ENCODE data around the gene ATP8B3. TPM values are rescaled to one million over a fixed set of nuclear protein-coding genes. Genes with fewer than 3 reads are reported as not detected.

ATP8B3 gene
- total and polyA plus RNA-seq, 8 donors, result 0.89 to 2.5 (median 1.5) TPM

DNA sequence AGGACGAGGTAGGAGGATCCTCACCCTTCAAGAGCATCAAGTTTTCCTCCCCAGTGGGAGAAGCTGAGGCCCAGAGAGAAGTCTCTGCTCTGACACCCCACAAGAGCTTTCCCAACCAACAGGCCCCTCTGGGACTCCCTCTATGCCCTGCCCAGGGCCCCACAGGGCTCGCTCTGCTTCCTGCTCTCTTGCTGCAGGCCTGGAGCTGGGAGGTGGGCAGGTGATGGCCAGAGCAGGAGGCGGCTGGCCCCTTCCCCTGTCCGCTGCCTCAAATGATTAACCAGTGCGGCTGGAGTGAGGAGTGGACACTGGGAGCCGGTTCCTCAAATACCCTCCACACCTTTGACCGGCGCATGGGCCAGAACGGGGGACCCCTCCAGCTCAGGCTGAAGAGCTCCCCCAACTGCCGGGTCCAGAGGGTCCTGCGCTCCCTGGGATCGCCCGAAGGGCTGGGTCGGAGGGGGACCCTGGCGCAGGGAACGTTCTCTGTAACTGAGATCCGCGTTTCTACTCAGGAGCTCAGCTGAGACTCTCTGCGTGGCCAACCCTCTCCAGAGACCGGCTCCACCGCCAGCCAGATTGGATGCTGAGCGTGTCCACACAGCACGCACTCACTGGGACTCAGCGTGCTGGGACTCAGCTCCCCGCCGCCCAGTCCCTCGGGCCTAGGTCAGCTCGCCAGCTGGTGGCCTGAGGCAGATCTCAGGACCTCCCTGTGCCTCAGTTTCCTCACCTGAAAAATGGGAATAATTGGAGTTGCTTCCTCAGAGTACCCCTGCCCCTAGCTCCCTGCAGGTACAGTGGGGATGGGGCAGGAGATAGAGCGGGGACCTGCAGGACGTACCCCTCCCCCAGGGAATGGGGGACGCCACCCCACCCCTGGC lies 65.4 kb downstream of the ATP8B3 start:
- intact Hi-C loops (cut with DNase I), result no loop called here
- Histone ChIP-seq H3K4me1 (peaks cover 5 to 25% of the 10 kb centered on the region in 2 donors), H3K36me3 (no peaks in the 10 kb centered on the region), H3K27ac (no peak overlapping the region), H3K9me3 (no peaks in the 10 kb centered on the region), H3K4me3 (no peak overlapping the region), H3K27me3 (peaks cover 62 to 100% of the 10 kb centered on the region in 2 donors)
- TF ChIP-seq, protein P1, sequence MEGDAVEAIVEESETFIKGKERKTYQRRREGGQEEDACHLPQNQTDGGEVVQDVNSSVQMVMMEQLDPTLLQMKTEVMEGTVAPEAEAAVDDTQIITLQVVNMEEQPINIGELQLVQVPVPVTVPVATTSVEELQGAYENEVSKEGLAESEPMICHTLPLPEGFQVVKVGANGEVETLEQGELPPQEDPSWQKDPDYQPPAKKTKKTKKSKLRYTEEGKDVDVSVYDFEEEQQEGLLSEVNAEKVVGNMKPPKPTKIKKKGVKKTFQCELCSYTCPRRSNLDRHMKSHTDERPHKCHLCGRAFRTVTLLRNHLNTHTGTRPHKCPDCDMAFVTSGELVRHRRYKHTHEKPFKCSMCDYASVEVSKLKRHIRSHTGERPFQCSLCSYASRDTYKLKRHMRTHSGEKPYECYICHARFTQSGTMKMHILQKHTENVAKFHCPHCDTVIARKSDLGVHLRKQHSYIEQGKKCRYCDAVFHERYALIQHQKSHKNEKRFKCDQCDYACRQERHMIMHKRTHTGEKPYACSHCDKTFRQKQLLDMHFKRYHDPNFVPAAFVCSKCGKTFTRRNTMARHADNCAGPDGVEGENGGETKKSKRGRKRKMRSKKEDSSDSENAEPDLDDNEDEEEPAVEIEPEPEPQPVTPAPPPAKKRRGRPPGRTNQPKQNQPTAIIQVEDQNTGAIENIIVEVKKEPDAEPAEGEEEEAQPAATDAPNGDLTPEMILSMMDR (IDR thresholded peaks at IDR 0.05), result no peak
- ATAC-seq (peak; percentile 18), DNase-seq (no peak)

DNA sequence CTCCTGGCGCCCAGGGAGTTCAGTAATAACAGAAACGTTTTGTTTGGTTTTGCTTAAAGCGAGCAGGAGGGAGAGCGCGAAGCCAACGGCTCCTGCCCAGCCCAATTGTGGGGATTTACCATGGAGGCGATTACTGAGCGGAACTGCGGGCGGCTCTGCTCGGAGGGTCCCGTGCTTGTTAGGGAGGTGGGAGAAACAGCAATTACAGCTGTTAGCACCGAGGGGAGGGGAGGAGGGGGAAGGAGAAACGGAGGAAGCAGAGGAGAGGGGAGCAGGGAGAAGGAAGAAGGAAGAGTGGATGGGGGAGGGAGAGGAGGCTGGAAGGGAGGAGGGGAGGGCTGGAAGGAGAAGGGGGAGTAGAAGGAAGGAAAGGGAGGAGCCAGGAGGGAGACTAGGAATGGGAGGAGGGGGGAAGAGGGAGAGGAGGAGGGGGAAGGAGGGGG lies 66.5 kb downstream of the ATP8B3 start:
- H3K9me3 ChIP-seq, result no peaks in the 10 kb centered on the region
- H3K27me3 ChIP-seq, result peaks cover 52 to 96% of the 10 kb centered on the region in 2 donors
- DNase-seq (no peak), ATAC-seq (no peak)
- no peak overlapping the region for H3K4me3 ChIP-seq
- H3K4me1 ChIP-seq, result peaks cover 5 to 25% of the 10 kb centered on the region in 2 donors
- TF ChIP-seq, protein P1 (IDR thresholded peaks at IDR 0.05), result no peak
- intact Hi-C loops (cut with DNase I), result no loop called here
- no peaks in the 10 kb centered on the region for H3K36me3 ChIP-seq
- H3K27ac ChIP-seq, result no peak overlapping the region

DNA sequence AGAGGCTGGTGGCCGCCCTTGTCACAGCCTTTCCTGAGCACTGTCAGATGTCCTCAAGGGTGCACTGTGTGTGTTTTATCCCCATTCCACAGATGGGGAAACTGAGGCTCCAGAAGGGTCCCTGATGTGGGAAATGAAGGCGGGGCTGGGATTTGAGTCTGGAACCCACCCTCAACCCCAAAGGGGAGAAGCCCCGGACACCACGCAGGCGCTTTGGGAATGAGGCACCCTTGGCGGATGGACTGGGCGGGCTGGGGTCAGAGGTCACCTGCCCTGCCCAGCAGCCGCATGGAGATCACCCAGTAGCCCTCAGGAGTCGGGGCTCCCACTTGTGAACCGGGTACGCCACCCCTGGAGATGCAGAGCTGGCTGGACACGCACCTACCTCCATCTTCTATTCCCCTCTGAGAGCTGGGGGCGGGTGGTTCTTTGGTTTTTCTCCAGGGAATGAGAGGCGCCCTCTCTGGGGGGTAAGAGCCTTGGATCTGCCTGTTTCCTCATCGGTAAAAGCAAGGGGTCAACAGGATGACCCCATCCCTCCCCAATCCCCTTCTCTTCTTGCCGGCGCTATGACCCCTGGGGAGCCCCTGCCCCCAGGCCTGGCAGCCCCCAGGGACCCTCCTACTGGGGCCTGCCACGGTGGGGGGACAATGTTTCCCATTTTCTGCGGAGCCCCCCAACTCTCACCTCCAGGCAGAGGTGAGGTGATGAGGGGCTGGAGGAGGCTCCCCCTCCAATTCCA lies 67.1 kb downstream of the ATP8B3 start:
- ATAC-seq, result no peak
- intact Hi-C loops (cut with DNase I), result no loop called here
- no peak overlapping the region for H3K27ac ChIP-seq
- no peak for DNase-seq
- no peak overlapping the region for H3K4me3 ChIP-seq
- no peaks in the 10 kb centered on the region for H3K36me3 ChIP-seq
- peaks cover 0 to 2% of the 10 kb centered on the region in 2 donors for H3K9me3 ChIP-seq
- H3K4me1 ChIP-seq, result peaks cover 5 to 21% of the 10 kb centered on the region in 2 donors
- TF ChIP-seq, protein P1 (IDR thresholded peaks at IDR 0.05), result no peak
- H3K27me3 ChIP-seq, result peaks cover 46 to 96% of the 10 kb centered on the region in 2 donors

DNA sequence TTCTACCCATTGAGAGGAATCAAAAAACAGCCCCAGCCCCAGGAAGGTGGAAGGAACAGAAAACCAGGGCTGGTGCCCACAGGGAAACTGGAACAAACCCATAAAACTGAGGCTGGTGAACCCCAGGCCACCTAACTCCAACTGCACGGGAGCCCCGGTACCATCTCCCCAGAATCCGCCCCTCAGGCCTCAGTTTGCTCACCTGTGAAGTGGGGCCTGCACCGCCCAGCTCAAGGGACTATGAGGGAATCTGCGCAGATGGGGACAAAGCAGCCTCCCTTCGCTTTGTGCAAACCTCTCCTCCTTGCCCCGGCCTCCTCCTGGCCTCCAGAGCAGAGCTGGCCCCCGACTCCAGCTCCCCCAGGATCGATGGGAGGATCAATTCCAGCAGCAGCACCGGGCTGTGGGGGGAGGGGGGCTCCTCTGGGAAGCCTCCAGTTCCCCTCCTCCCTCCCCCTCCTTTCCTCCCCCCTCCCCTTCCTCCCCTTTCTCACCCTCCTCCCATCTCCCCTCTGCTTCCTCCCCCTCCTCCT lies 67.9 kb downstream of the ATP8B3 start:
- H3K4me3 ChIP-seq, result no peak overlapping the region
- H3K4me1 ChIP-seq, result peaks cover 5 to 13% of the 10 kb centered on the region in 2 donors
- TF ChIP-seq, protein P1 (IDR thresholded peaks at IDR 0.05), result no peak
- H3K36me3 ChIP-seq, result no peaks in the 10 kb centered on the region
- no peak for ATAC-seq
- intact Hi-C loops (cut with DNase I), result no loop called here
- peaks cover 0 to 2% of the 10 kb centered on the region in 2 donors for H3K9me3 ChIP-seq
- peaks cover 38 to 96% of the 10 kb centered on the region in 2 donors for H3K27me3 ChIP-seq
- H3K27ac ChIP-seq, result no peak overlapping the region
- no peak for DNase-seq
